GM21737 (cell line): ENCODE measurements around the gene RALGPS1.
"Not testable (repeated sequence)": the region's sequence is repeated elsewhere in the genome, so short reads cannot be mapped to it uniquely, and the experiment has no call there.

Experiments
- ATAC-seq: cut with Tn5 transposase; IDR thresholded peaks from one replicate; pipeline ENCODE4 v1.9.1; 2021; ENCODE audit warnings: mild to moderate bottlenecking, moderate library complexity; ENCODE audit not compliant: unreplicated experiment

Gene RALGPS1

DNA sequence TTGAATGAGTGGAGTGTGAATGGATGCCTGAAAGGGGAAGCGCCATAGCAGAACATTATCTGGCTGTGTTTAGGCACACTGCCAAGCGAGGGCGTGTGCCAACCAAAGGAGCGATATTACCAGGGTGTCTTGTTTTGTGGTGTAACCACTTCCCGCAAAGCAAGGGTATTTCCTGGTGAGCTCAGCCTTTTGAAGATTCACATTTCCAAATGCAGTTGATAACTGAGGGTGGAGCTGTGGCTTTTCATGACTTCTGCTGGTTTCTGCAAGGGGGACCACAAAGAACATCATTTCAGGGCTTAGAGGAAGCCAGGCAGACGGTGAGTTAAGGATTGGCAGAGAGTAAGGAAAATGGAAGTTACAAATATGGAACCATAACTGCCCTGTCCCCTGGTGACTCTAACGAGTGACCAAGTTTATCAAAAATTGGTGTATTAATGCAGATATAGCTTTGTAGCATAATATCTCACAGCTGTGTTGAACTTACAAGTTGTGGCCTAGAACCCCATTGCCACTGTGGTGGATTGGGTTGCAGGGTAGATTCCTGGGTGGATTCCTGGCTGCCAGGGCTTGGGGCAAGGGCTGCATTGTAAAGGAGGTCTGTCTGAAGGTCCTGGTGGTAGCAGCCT is 71.4 kb downstream of the RALGPS1 start:
- peak; percentile 57 for ATAC-seq

DNA sequence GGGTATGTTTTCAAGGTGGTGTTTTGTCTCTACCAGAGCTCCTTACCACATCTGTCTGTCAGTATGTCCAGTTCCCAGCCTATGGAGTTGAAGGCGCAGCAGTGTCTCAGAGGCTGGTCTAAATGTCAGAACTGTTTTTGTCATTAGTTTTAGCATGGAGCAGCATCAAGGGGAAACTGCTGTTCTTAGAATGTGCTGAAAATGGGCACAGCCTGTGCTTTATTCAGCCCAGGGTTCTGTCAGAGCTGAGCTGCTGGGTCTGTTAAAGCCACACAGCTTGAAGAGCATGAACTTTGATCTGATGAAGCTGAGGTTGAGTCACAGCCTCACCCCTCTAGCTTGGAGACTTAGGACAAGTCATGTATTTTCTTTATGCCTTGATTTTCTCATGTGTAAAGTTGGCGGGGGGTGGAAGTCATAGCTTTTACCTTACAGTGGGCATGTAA is 71.9 kb downstream of the RALGPS1 start:
- no peak for ATAC-seq

GRCh38 chr9:126988857-126989256 is 74.3 kb downstream of the RALGPS1 start:
- ATAC-seq, result no peak

GRCh38 chr9:126989847-126990842 is 75.6 kb downstream of the RALGPS1 start:
- ATAC-seq, result no peak

DNA sequence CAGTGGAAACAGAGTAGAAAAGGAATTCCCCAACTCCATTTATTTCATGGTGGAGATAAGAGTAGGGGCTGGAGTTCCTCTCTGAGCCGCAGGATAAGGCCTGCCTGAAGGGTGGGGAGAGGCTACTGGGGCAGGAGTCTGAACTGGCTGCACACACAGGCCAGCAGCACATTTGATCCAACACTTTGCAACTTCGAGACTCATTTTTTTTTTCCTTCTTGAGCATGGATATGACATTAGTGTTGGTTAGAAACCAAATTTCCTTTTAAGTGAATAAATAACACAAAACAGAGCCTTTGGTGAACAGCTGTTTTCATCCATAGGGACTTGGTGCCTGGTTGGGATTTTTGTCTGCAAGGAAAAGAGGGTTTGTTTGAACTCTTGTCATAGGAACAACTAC is 76.6 kb downstream of the RALGPS1 start:
- no peak for ATAC-seq

DNA sequence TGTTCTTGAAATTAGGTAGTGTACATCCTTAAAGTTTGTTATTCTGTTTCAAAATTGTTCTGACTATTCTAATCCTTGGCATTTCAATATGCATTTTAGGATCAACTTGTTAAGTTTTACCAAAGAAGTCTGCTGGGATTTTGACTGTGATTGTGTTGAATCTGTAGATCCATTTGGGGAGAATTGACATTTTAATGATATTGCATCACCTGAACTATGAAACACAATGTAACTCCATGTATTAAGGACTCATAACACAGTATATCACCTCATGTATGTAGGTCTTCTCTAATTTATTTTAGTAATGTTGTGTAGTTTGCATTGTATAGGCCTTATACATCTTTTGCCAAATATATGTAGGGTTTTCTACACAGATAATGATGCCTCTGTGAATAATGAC is 77.8 kb downstream of the RALGPS1 start:
- no peak for ATAC-seq

DNA sequence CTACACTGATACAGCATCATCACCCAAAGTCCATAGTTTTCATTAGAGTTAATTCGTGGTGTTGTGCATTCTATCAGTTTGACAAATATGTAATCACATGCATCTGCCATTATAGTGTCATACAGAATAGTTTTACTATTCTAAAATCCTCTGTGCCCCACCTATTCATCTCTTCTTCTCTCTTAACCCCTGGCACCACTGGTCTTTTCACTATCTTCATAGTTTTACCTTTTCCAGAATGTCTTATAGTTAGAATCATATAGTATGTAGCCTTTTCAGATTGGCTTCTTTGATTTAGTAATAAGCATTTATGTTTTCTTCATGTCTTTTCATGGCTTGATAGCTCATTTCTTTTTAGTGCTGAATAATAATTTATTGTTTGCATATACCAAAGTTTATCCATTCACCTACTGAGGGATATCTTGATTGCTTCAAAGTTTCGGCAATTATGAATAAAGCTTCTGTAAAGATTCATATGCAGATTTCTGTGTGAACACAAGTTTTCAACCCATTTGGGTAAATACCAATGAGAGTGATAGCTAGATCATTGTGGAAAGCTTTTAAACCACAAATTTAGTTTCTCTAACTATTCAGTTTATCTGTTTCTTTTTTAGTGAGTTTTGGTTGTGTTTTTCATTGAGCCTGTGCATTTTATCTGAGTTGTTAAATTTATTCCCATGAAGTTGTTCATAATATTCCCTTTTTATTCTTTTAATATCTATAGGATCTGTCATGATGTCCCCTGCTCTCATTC is 84.9 kb downstream of the RALGPS1 start:
- no peak for ATAC-seq

DNA sequence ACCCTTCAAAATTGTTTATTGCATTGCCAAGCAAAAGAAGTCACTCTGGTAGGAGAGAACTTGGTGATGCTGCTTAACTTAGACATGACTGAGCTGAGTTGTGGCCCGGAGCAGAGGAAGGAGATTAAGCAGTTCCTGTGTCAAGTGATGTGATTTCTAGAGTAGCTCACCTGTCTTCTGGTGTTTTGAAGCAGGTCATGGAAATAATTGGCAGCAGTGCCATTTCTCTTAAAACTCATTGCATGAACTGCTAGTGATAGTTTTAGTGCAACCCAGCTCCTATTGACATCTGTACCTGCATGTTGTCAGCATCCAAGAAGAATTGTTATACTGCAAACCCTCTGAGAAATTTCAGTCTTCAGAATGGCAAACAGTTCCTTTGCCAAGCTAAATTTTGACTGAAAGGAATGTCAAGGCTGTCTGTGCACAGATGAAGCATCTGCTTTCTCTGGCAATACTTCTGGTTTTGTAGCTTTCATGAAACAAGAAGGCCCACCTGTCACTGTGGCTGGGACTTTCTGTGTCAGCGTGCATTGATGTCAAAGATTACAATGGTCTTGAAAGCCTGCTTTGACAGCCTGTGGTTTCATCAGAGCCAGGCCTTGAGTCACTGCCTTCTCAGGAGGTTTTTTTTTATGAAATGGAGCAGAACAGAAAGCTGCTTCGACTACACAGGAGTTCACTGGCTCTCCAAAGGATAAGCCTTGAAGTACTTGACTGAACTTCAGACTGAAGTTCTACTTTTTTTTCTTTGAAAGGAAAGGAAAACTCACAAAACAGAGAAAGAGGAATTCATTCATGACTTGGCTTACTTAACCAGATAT is 90.6 kb downstream of the RALGPS1 start:
- ATAC-seq, result peak; percentile 94

- peak; percentile 22 for ATAC-seq
Observed at GRCh38 chr9:127005770-127006314, 91.3 kb downstream of the RALGPS1 start.

- ATAC-seq, result no peak
Observed at GRCh38 chr9:127007638-127008037, 93.1 kb downstream of the RALGPS1 start.

- ATAC-seq, result no peak
Observed at GRCh38 chr9:127008076-127008475, 93.5 kb downstream of the RALGPS1 start.

GRCh38 chr9:127011772-127012171 is 97.2 kb downstream of the RALGPS1 start:
- no peak for ATAC-seq

DNA sequence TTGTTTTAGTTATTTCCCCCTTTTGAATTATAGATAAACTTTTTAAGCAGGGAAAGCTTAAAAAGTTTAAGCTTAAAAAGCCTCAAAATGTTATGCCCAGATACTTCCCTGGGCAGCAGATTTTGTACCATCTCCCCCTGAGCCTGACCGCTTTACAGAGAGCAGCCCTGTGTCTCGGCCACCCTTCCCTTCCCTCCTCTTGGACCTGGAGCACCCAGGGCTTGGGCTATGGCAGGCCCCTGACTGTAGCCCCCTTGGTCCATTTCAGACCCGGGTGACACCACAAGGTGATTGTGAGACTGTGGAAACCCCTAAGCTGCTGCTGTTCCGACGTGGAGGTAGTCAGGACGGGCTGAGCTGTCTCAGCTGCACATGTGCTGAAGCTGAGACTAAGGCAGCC is 97.7 kb downstream of the RALGPS1 start:
- ATAC-seq, result no peak

DNA sequence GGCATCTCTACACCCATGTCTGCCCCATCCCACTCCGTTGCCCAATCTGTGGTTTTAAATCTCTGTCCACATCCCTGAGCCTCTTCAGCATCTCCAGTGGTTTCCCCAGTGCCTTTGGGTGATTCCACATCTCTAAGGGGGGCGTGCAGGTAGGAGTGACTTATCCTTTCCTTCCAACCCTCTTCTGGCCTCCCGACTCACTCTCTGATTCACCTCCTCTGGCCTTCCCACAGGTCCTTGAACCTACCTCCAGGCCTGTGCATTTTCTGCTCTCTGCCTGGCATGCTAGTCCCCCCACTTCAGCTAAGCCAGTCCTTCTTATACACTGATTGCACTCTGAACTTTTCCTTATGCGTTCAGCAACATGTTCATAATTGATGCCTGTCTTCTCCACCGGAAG is 99.0 kb downstream of the RALGPS1 start:
- ATAC-seq, result no peak

- no peak for ATAC-seq
Observed at GRCh38 chr9:127014216-127014909, 99.8 kb downstream of the RALGPS1 start.

DNA sequence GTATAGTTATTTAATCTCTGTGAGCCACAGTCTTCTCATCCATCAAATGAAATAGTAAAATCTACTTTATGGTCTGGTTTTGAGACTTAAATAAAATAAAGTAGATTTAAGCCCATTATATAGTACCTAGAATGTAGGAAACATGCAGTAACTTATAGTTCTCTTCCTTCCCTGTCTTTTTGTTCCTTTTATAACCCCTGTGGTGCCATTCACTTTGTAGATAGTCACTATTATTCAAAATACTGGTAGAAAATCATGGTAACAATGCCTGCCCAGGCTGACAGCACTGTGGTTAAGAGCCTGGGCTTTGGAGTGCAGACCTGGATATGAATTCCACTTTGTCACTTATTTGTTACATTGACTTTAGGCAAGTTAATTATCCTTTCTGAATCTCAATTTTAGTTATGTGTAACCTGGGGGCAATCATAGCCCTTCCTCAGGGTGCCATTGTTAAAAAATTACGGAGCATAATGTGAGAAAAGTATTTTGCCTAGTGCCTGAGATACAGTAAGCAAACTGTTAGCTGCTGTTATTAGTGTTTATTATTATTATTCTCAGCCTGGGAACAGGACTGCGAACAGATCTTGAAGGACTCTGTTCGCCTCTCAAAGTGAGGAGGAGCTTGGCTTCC is 100.4 kb downstream of the RALGPS1 start:
- ATAC-seq, result no peak

DNA sequence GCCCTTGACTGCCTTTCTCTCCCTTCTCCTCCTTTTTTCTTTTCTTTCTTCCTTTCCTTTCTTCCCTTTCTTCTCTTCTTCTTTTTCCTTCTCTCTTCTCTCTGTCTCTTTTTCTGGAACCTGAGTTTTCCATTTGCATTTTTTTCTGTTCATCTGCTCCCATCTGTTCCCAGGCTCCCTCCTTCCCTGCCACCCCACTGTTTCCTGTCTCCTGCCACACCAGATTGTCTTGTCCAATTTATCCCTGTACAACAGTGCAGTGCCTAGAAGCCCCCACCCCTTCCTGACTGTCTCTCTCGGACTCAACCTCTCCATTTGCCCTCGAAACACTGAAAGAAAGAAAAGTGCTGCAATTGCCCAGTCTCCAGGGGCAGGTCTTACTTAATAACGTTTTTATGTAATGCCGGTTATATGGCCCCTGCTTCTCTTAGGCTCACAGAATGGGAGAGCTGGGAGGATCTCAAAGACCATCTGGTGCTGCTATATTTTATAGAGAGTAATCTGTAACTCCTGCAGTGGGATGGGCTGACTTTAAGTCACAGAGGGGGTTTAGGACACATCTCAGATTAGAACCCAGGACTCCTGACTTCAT is 101.4 kb downstream of the RALGPS1 start:
- ATAC-seq, result no peak

GRCh38 chr9:127017979-127018378 is 103.4 kb downstream of the RALGPS1 start:
- ATAC-seq, result not testable (repeated sequence)

GRCh38 chr9:127018935-127019334 is 104.4 kb downstream of the RALGPS1 start:
- ATAC-seq, result no peak
